OCI-LY7 (cell line): Measurements from ENCODE around the gene EXOC4.

ENCODE experiments used
- EZH2phosphoT487 ChIP-seq: fragments of 200-600 bp; sonication (generic); IDR thresholded peaks from 2 replicates; pipeline ENCODE4 v1.6.1; 2018; ENCODE audit warnings: low read depth, borderline replicate concordance, mild to moderate bottlenecking, mixed run types, antibody characterized with exemption, low read length, moderate library complexity, mixed read lengths
- TF ChIP-seq, protein P1 (sequence below): fragments of 200-600 bp; sonication (generic); conservative IDR thresholded peaks from 2 replicates; pipeline ENCODE4 v1.5.1; 2014; ENCODE audit warnings: mild to moderate bottlenecking, antibody characterized with exemption, low read length, moderate library complexity, mixed read lengths

DNA sequence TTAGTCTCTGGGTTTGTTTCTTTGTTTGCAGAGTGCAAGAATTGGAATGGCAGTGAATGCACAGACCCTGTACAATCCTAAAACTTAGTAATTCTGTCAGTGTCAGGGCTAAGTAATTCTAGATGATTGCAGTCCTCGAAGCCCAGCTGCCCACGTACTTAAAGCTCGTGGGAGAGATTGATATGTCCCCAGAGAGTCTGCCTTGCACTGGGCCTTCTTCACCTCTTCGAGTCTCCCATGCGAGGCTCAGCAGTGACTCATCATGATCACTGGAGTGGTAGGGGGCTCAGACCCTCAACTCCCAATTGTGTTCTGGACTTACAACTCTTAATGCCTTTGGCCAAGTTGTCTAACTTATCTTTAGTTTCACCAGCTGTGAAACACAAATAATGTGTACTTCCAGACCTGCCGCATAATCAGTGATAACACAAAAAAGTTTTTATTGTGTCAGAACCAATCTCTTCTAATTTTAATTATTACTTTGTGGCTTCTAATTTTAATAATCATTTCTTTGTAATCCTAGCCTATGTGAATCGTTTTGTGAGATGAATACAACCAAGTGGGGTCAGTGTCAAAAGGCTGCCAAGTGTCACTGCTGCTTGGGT, 528.7 kb downstream of the EXOC4 start:
- TF ChIP-seq, protein P1, sequence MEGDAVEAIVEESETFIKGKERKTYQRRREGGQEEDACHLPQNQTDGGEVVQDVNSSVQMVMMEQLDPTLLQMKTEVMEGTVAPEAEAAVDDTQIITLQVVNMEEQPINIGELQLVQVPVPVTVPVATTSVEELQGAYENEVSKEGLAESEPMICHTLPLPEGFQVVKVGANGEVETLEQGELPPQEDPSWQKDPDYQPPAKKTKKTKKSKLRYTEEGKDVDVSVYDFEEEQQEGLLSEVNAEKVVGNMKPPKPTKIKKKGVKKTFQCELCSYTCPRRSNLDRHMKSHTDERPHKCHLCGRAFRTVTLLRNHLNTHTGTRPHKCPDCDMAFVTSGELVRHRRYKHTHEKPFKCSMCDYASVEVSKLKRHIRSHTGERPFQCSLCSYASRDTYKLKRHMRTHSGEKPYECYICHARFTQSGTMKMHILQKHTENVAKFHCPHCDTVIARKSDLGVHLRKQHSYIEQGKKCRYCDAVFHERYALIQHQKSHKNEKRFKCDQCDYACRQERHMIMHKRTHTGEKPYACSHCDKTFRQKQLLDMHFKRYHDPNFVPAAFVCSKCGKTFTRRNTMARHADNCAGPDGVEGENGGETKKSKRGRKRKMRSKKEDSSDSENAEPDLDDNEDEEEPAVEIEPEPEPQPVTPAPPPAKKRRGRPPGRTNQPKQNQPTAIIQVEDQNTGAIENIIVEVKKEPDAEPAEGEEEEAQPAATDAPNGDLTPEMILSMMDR, result no peak
- no peak for TF ChIP-seq EZH2phosphoT487
